ENCODE results near the gene ASIC4. TPM values are rescaled to one million over a fixed set of nuclear protein-coding genes. Genes with fewer than 3 reads are reported as not detected.

The ASIC4 gene
- total RNA-seq, 2 donors from 2014 or later: 0.13 TPM; not detected in 1

DNA sequence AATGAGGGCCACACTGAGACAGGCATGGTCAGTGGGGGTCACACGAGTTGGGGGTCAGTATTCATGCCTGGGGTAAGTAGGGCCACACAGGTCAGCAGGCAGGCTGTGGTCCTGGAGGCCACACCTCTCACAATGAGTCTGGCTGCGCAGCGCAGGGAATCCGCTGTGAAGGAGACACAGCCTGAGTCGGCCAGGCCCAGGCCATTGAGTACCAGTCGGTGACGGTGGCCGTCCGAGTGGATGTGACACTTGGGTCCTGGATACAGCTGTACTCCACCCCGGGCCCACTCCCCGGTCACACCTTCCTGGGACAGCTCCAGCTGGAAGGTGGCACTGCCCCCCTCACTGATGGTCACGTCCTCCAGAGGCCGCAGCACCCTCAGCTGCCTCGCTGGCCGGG is 40.1 kb downstream of the ASIC4 start:
- no peak for ATAC-seq

DNA sequence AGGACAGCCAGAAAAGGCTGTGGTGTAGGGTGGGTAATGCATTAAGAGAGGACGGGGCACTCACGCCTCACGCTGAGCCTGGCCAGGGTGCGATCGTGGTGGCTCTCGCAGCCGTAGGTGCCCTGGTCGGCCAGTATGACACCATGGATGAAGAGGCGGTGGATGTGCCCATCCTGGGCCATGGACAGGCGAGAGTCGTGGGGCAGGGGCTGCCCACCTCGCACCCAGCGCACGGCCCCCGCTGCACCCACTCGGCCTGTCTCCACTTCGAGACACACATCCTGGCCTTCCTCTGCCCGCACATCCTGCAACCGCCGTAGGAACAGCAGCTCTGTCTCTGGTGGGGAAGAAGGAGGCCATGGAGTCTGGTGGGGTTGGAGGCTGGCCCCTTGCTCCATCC is 41.7 kb downstream of the ASIC4 start:
- no peak overlapping the region for H3K27ac Mint-ChIP-seq
- peaks cover 40% of the 10 kb centered on the region for H3K27me3 Mint-ChIP-seq
- no peaks in the 10 kb centered on the region for H3K9me3 ChIP-seq (ENCODE audit: control insufficient read depth, low read length, poor library complexity, severe bottlenecking)
- DNase-seq (no peak), ATAC-seq (no peak)
- H3K4me3 Mint-ChIP-seq: no peak overlapping the region
- peaks cover 4% of the 10 kb centered on the region for H3K4me1 Mint-ChIP-seq
- H3K36me3 Mint-ChIP-seq (ENCODE audit: low read depth): no peaks in the 10 kb centered on the region

More for the DNA sequence above, 40.1 kb downstream of the ASIC4 start:
- Mint-ChIP-seq H3K4me1 (peaks cover 6% of the 10 kb centered on the region), H3K27me3 (peaks cover 49% of the 10 kb centered on the region), H3K36me3 (ENCODE audit: low read depth) (no peaks in the 10 kb centered on the region), H3K27ac (no peak overlapping the region), H3K4me3 (no peak overlapping the region)
- no peaks in the 10 kb centered on the region for H3K9me3 ChIP-seq (ENCODE audit: control insufficient read depth, low read length, poor library complexity, severe bottlenecking)
- DNase-seq: no peak

DNA sequence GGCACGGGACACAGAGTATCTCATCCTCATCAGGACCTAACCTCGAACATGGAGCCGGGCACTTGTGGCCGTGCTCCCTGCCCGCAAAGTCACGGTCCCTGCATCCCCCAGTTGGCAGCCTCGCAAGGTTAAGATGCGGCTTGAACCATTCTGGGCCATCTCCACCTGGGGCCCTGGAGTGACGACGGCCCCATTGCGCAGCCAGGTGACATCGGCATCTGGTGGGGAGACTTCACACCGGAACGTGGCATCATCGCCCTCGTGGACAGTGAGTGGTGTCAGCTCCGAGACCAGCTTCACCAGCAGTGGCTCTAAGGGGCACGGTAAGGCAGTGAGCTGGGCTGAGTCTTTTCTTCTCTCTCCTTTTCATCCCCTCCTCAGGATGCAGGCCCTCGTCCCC is 42.1 kb downstream of the ASIC4 start:
- Mint-ChIP-seq H3K36me3 (ENCODE audit: low read depth) (no peaks in the 10 kb centered on the region), H3K27me3 (peaks cover 37% of the 10 kb centered on the region), H3K27ac (no peak overlapping the region), H3K4me1 (peaks cover 4% of the 10 kb centered on the region), H3K4me3 (no peak overlapping the region)
- no peak for ATAC-seq
- H3K9me3 ChIP-seq (ENCODE audit: control insufficient read depth, low read length, poor library complexity, severe bottlenecking): no peaks in the 10 kb centered on the region
- no peak for DNase-seq

DNA sequence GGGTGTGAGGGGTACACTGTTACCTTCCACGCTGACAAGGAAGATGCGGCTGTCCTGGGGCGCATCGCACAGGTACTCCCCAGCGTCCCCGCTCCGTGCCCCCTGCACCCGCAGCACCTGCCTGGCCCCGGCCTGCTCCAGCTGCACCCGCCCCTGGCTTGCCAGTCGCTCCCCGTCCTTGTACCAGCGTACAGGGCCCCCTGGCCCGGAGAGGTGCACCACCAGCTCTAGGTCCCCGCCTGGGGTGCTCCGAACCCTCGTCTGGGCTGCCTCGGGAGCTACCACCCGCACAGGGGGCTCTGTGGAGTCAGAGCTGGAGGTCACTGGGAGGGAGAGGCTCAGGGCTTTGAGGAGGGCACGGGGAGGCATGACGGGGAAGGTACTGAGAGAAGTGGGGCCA is 43.0 kb downstream of the ASIC4 start:
- ATAC-seq (no peak), DNase-seq (no peak)
- no peak overlapping the region for H3K27ac Mint-ChIP-seq
- no peak overlapping the region for H3K4me3 Mint-ChIP-seq
- H3K9me3 ChIP-seq (ENCODE audit: control insufficient read depth, low read length, poor library complexity, severe bottlenecking): no peaks in the 10 kb centered on the region
- H3K27me3 Mint-ChIP-seq: peaks cover 38% of the 10 kb centered on the region
- no peaks in the 10 kb centered on the region for H3K36me3 Mint-ChIP-seq (ENCODE audit: low read depth)
- H3K4me1 Mint-ChIP-seq: no peaks in the 10 kb centered on the region

DNA sequence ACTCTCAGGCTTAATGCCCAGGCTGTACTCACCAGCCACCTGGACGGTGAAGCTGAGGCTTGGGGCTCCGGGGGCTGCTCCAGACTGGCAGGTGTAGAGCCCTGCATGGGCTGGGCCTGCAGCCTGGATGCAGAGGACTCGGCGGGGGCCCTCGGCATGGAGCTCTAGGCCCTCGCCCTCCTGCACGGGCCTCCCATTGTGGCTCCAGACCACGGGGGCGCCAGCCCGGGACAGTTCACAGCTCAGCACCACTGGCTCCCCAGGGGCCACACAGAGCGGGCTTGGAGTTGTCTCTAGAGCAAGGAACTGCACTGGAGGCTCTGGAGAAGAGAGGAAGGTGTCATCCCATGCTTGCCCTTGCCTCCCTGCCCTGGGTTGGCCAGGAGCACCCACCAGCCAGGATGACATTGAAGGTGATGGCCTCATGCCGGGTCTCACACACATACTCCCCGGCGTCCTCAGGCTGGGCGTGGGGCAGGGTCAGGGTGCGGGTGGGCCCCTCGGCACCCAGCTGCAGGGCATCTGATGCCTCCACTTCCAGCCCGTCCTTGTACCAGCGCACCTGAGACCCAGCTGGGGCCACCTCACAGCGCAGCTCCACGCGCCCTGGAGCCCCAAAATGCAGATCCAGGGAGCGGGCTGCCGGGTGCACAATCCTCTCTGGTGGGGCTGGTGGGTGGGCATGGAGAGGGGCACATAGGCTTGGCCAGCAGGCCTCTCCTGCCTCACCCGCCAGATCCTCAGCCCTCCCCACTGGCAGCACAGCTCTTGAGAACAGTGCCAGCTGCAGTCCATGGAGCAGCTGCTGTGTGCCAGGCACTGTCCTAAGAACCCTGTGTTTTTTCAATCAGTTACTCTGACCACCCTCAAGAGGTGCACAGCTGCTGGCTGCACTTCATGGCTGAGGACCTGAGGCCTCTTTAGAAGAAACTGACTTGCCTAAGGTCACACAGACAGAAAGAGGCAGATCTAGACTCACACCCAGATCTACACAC is 43.8 kb downstream of the ASIC4 start:
- no peak for ATAC-seq

DNA sequence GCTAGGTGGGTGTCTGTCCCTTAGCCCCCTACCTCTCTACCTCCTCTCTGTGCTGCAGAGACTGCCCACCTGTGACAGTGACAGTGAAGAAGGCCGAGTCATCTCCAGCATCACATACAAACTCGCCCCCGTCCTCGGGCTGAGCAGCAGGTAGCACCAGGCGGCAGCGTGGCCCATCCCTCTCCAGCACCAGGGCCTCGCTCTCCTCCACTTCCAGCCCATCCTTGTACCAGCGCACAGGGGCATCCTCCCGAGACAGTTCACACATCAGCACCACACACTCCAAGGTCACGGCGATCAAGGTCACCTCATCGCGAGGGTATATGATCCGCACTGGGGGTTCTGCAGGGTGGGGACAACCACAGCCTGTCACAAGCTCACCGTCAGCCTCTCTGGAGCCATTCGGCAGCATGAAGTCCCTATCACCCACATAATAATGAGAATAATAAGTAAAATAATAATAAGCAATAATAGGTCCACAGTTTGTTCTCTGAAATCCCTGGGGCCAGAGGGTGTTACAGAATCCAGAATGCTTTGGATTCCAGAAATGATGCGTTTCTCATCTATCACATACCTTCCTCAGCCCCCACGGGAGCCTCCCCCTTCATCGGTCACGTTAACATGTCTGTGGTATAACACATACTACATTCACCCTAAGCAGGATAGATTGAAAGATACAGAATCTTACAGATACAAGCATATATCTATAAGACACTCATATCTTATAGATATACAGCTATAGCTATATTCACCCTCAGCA is 45.1 kb downstream of the ASIC4 start:
- Mint-ChIP-seq H3K27ac (no peak overlapping the region), H3K27me3 (peaks cover 46% of the 10 kb centered on the region), H3K36me3 (ENCODE audit: low read depth) (no peaks in the 10 kb centered on the region), H3K4me3 (no peak overlapping the region), H3K4me1 (no peaks in the 10 kb centered on the region)
- H3K9me3 ChIP-seq (ENCODE audit: control insufficient read depth, low read length, poor library complexity, severe bottlenecking): no peaks in the 10 kb centered on the region
- ATAC-seq (no peak), DNase-seq (no peak)

More for the DNA sequence above, 43.8 kb downstream of the ASIC4 start:
- Mint-ChIP-seq H3K36me3 (ENCODE audit: low read depth) (no peaks in the 10 kb centered on the region), H3K27me3 (peaks cover 46% of the 10 kb centered on the region), H3K4me1 (no peaks in the 10 kb centered on the region), H3K27ac (no peak overlapping the region), H3K4me3 (no peak overlapping the region)
- DNase-seq: no peak
- H3K9me3 ChIP-seq (ENCODE audit: control insufficient read depth, low read length, poor library complexity, severe bottlenecking): no peaks in the 10 kb centered on the region

DNA sequence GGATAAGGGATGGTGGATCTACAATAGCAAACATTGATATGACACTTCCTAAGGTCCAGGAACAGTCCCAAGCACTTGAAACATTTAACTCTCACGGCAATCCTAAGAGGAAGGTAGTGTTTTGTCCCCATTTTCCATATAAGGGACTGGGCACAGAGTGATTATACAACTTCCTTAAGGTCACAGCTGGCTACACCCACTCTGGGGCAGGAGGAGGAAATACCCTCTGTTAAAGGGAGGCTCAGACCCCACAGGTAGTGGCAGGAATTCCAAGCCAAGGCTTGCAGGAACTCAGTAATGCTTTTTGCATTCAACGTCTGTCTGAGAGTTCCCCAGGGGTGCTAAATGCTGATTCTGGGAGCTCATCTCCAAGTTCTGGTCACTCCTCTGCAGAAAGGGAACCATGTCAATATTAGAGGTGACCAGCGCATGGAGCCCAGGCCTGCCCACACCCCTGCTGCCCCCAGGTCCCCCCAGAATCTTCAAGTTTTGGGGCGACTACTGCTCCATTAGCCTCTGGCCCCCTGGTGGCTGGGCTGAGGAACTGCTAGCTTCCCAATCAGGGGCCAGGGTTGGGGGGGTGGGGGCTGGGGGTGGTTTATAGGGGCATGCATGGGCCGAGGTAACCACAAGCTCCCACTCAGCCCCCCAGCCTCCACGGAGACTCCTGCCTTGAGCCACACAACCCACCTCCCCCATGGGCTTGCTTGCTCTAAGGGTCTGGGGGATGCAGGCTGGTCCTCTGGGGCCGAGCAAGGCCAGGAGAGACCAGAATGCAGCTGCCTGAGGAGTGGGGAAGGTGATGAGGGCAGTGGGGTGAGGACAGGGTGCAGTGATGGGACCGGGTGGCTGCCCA is 46.0 kb downstream of the ASIC4 start:
- H3K4me3 Mint-ChIP-seq: no peak overlapping the region
- peaks cover 42% of the 10 kb centered on the region for H3K27me3 Mint-ChIP-seq
- DNase-seq (no peak), ATAC-seq (peak; percentile 71)
- H3K4me1 Mint-ChIP-seq: no peaks in the 10 kb centered on the region
- no peak overlapping the region for H3K27ac Mint-ChIP-seq
- no peaks in the 10 kb centered on the region for H3K9me3 ChIP-seq (ENCODE audit: control insufficient read depth, low read length, poor library complexity, severe bottlenecking)
- no peaks in the 10 kb centered on the region for H3K36me3 Mint-ChIP-seq (ENCODE audit: low read depth)

DNA sequence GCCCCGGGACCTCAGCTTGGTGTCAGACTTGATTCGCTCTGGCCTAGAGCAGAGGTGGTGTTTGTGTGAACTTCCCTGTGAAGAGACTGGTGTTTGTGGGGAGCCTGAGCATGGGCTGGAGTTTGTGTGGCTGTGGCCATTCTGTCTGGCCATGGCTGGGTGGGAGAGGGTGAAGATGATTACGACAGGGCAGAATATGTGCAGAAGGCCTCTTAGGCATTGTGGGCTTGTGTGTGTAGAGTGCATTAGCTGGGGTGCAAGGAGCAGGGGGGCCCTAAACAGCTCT is 46.6 kb downstream of the ASIC4 start:
- no peak for ATAC-seq
- no peak for DNase-seq
- no peaks in the 10 kb centered on the region for H3K9me3 ChIP-seq (ENCODE audit: control insufficient read depth, low read length, poor library complexity, severe bottlenecking)
- Mint-ChIP-seq H3K27me3 (peaks cover 43% of the 10 kb centered on the region), H3K36me3 (ENCODE audit: low read depth) (no peaks in the 10 kb centered on the region), H3K27ac (no peak overlapping the region), H3K4me1 (no peaks in the 10 kb centered on the region), H3K4me3 (no peak overlapping the region)

DNA sequence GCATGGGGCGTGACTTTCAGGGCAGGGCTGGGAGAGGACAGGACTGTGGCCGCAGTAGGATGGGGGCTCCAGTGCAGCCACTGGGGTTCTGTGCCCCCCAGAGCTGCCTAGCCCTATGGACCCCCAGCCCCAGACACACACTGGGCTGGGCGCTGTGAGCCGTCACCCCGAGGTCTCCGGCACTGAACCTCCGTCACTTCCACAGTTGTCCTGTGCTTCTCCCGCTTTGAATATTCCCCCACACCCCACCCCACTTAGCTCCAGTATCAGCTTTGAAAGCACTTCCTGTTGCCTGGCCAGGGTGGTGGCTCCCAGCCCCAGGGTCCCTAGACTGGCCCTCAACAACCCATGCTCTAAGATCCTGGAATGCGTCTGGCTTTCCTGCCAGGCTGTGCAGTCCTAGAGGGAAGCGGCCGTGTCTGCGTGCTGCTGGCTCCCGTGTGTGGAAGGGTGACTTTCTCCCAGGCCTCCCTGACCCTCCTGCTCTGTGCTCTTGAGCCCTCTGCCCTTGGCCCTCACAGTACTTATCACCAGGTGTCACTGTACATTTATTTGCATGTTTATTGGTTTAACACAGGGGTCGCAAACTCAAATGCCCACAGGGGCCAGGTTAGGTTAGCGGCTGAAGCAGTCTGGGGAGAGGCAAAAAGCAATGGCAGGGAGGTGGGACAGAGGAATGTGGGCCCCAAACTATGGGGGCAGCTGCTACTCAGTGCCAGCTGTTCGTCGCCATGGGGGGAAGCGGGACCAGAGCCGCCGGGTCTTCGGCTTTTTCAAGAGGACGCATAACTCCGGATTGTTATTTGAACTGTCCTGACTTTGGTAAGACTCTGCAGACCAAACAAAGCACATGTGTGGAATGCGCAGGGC is 47.1 kb downstream of the ASIC4 start:
- H3K36me3 Mint-ChIP-seq (ENCODE audit: low read depth): no peaks in the 10 kb centered on the region

DNA sequence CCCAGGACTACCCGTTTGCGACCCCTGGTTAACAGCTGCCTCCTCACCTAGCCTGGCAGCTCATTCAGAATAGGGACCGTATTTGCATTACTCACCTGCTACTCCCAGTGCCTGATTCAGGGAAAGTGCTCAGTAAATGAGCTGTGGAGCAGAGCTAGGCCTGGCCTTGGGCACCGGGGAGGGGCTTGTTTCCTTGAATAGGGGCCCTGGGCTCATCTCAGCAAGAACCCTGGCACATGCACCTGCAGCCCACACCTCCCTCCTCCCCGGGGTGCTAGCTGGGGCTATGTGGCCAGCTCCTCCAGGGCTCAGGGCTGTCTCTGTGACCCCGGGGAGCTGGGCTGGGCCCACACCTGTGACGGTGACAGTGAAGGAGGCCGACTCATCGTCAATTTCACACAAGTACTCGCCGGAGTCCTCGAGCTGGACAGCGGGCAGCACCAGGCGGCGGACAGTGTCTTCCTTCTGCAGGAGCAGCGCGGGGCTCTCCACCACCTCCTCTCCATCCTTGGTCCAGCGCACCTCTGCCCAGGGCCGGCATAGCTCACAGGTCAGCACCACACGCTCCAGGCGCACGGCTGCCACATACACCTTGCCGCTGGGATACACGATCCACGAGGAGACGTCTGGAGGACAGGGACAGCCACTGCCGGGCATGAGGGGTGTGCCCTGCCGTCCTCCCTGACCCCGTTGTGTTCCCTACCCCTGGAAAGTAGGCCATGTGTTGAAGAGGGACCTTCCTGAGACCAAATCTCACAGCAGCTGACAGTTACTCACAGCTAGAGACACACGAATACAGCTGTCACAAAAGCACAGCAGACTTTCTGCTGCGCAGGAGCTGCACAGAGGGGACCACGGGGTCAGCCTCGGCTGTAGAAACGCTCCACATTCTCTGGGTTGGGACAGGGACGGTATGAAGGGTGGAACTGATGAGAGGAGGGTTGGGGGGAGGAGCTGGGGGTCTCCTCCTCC is 48.1 kb downstream of the ASIC4 start:
- DNase-seq (no peak), ATAC-seq (no peak)
- H3K36me3 Mint-ChIP-seq (ENCODE audit: low read depth): no peaks in the 10 kb centered on the region
- H3K27me3 Mint-ChIP-seq: peaks cover 51% of the 10 kb centered on the region
- no peaks in the 10 kb centered on the region for H3K4me1 Mint-ChIP-seq
- H3K27ac Mint-ChIP-seq: no peak overlapping the region
- no peak overlapping the region for H3K4me3 Mint-ChIP-seq
- no peaks in the 10 kb centered on the region for H3K9me3 ChIP-seq (ENCODE audit: control insufficient read depth, low read length, poor library complexity, severe bottlenecking)

More for the DNA sequence above, 47.1 kb downstream of the ASIC4 start:
- H3K9me3 ChIP-seq (ENCODE audit: control insufficient read depth, low read length, poor library complexity, severe bottlenecking): no peaks in the 10 kb centered on the region
- Mint-ChIP-seq H3K27me3 (peaks cover 49% of the 10 kb centered on the region), H3K4me3 (no peak overlapping the region), H3K4me1 (no peaks in the 10 kb centered on the region), H3K27ac (no peak overlapping the region)
- ATAC-seq (no peak), DNase-seq (no peak)

DNA sequence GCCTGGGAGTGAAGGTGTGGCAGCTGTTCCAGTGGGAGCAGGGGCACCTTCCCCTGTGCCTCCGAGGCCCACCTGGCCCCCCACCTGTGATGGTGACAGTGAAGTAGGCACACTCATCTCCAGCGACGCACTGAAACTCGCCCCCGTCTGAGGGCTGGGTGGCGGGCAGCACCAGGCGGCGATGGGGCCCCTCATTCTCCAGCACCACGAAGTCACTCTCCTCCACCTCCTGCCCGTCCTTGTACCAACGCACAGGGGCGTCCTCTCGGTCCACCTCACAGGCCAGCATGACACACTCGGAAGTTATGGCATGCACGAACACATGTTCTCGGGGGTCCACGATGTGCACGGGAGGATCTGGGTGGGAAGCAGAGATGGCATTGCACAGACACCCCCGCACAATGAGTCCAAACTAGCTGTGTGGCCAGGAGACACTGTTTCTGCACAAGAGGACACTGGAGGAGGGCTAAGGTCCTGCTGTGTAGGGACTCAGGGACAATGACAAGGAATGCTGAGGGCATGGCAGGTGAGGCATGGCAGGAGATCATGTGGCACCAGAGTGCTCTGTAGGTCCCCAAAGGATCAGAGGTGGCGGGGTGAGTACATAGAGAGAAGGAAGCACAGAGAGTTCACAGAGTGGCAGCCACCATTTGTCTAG is 49.1 kb downstream of the ASIC4 start:
- no peaks in the 10 kb centered on the region for H3K9me3 ChIP-seq (ENCODE audit: control insufficient read depth, low read length, poor library complexity, severe bottlenecking)
- Mint-ChIP-seq H3K36me3 (ENCODE audit: low read depth) (no peaks in the 10 kb centered on the region), H3K4me3 (no peak overlapping the region), H3K27ac (no peak overlapping the region), H3K27me3 (peaks cover 58% of the 10 kb centered on the region), H3K4me1 (no peaks in the 10 kb centered on the region)
- no peak for ATAC-seq
- DNase-seq: no peak

Measured in T-helper 17 cell (primary cell).